ENCODE results near the gene GPC3.

GPC3 gene

GRCh38 chrX:133836561-133836960 is 148.8 kb downstream of the GPC3 start:
- DNase-seq (ENCODE audit: low read depth, low spot score): no peak
- Histone ChIP-seq H3K9me3 (ENCODE audit: insufficient read depth, low read length) (no peaks in the 10 kb centered on the region), H3K4me3 (ENCODE audit: insufficient read length, low read depth) (no peak overlapping the region), H3K36me3 (ENCODE audit: insufficient read depth, insufficient read length, low read length) (no peaks in the 10 kb centered on the region), H3K4me1 (ENCODE audit: insufficient read depth, insufficient read length) (no peaks in the 10 kb centered on the region), H3K9ac (ENCODE audit: insufficient read length, low read depth) (no peak overlapping the region), H3K27me3 (ENCODE audit: insufficient read depth, insufficient read length) (no peaks in the 10 kb centered on the region)
- TF ChIP-seq YY1 (IDR thresholded peaks at IDR 0.05; ENCODE audit: insufficient read depth, insufficient read length): no peak
- TF ChIP-seq SUZ12 (IDR thresholded peaks at IDR 0.05; ENCODE audit: extremely low read depth, insufficient read depth, insufficient read length): no peak
- TF ChIP-seq ZNF274 (IDR thresholded peaks at IDR 0.05; ENCODE audit: low read depth, low read length): no peak

GRCh38 chrX:133834771-133835170 is 150.6 kb downstream of the GPC3 start:
- Histone ChIP-seq H3K9me3 (ENCODE audit: insufficient read depth, low read length) (no peaks in the 10 kb centered on the region), H3K4me3 (ENCODE audit: insufficient read length, low read depth) (no peak overlapping the region), H3K9ac (ENCODE audit: insufficient read length, low read depth) (no peak overlapping the region), H3K4me1 (ENCODE audit: insufficient read depth, insufficient read length) (no peaks in the 10 kb centered on the region), H3K36me3 (ENCODE audit: insufficient read depth, insufficient read length, low read length) (no peaks in the 10 kb centered on the region), H3K27me3 (ENCODE audit: insufficient read depth, insufficient read length) (no peaks in the 10 kb centered on the region)
- no peak for DNase-seq (ENCODE audit: low read depth, low spot score)
- TF ChIP-seq YY1 (IDR thresholded peaks at IDR 0.05; ENCODE audit: insufficient read depth, insufficient read length): no peak
- TF ChIP-seq ZNF274 (IDR thresholded peaks at IDR 0.05; ENCODE audit: low read depth, low read length): no peak

DNA sequence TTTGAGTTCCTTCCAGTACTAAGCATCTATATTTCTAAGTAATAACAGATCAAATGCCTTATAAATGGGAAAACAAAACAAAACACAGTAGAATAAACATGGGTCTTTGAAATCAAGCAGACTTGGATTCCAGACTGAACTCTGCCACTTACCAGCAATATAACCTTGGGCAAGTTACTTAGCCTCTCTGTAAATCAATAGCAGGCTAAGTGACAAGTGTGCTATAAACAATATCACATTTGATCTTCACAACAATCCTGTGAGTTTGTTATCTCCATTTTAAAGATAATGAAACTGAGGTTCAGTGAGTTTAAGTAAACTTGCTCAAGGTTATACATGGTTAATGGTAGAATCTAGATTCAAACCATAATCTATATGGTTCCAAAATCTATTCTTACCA is 165.8 kb downstream of the GPC3 start:
- no peak overlapping the region for H3K4me3 ChIP-seq (ENCODE audit: insufficient read length, low read depth)
- no peaks in the 10 kb centered on the region for H3K36me3 ChIP-seq (ENCODE audit: insufficient read depth, insufficient read length, low read length)
- TF ChIP-seq ZNF274 (IDR thresholded peaks at IDR 0.05; ENCODE audit: low read depth, low read length) (no peak), SUZ12 (IDR thresholded peaks at IDR 0.05; ENCODE audit: extremely low read depth, insufficient read depth, insufficient read length) (no peak), YY1 (IDR thresholded peaks at IDR 0.05; ENCODE audit: insufficient read depth, insufficient read length) (no peak)
- DNase-seq (ENCODE audit: low read depth, low spot score): no peak
- no peaks in the 10 kb centered on the region for H3K4me1 ChIP-seq (ENCODE audit: insufficient read depth, insufficient read length)
- H3K27me3 ChIP-seq (ENCODE audit: insufficient read depth, insufficient read length): no peaks in the 10 kb centered on the region
- H3K9ac ChIP-seq (ENCODE audit: insufficient read length, low read depth): no peak overlapping the region
- no peaks in the 10 kb centered on the region for H3K9me3 ChIP-seq (ENCODE audit: insufficient read depth, low read length)

DNA sequence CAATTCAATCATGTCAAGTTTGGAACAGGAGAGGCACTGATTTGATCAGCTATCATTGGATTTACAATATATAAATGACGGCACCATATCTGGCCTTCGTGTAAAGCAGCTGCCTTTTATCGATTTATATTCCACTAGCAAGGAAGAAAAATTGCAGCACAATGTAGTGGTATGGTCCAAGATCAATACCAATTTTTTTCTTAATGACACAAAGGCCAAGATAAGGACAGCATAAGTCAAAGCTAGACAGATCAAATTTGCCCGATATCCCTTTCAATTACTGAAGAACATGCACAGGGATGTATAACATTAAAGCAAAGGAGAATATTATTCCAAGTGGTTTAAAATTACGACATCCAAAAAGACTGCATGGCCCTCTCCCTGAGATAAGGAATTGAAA is 167.4 kb downstream of the GPC3 start:
- Histone ChIP-seq H3K36me3 (ENCODE audit: insufficient read depth, insufficient read length, low read length) (no peaks in the 10 kb centered on the region), H3K4me3 (ENCODE audit: insufficient read length, low read depth) (no peak overlapping the region), H3K27me3 (ENCODE audit: insufficient read depth, insufficient read length) (no peaks in the 10 kb centered on the region), H3K4me1 (ENCODE audit: insufficient read depth, insufficient read length) (no peaks in the 10 kb centered on the region), H3K9me3 (ENCODE audit: insufficient read depth, low read length) (no peaks in the 10 kb centered on the region), H3K9ac (ENCODE audit: insufficient read length, low read depth) (no peak overlapping the region)
- DNase-seq (ENCODE audit: low read depth, low spot score): no peak
- TF ChIP-seq YY1 (IDR thresholded peaks at IDR 0.05; ENCODE audit: insufficient read depth, insufficient read length): no peak
- no peak for TF ChIP-seq SUZ12 (IDR thresholded peaks at IDR 0.05; ENCODE audit: extremely low read depth, insufficient read depth, insufficient read length)
- TF ChIP-seq ZNF274 (IDR thresholded peaks at IDR 0.05; ENCODE audit: low read depth, low read length): no peak

- no peaks in the 10 kb centered on the region for H3K4me1 ChIP-seq (ENCODE audit: insufficient read depth, insufficient read length)
- TF ChIP-seq ZNF274 (IDR thresholded peaks at IDR 0.05; ENCODE audit: low read depth, low read length) (no peak), YY1 (IDR thresholded peaks at IDR 0.05; ENCODE audit: insufficient read depth, insufficient read length) (no peak), SUZ12 (IDR thresholded peaks at IDR 0.05; ENCODE audit: extremely low read depth, insufficient read depth, insufficient read length) (no peak)
- H3K9me3 ChIP-seq (ENCODE audit: insufficient read depth, low read length): no peaks in the 10 kb centered on the region
- no peak overlapping the region for H3K4me3 ChIP-seq (ENCODE audit: insufficient read length, low read depth)
- no peak for DNase-seq (ENCODE audit: low read depth, low spot score)
- H3K9ac ChIP-seq (ENCODE audit: insufficient read length, low read depth): no peak overlapping the region
- no peaks in the 10 kb centered on the region for H3K36me3 ChIP-seq (ENCODE audit: insufficient read depth, insufficient read length, low read length)
- no peaks in the 10 kb centered on the region for H3K27me3 ChIP-seq (ENCODE audit: insufficient read depth, insufficient read length)
These were observed 169.9 kb downstream of the GPC3 start for GRCh38 chrX:133815496-133815895.

DNA sequence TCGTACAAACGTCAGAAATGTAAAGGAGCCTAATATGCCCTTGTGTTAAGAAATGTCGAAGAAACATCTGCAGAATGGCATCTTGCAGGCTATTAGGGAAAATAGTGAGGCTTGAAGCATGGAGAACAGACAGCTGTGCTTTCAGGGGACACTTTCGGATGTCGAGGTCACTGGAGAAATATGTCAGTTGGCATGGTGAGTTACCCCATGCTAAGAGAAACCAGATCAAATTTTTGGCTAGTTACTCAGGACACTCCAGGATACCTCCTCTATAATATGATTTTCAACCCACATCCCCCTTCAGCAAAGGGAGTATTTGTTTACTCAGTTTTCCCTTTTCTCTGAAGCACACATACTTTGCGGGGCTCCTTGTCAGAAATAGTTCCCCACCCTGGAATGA is 171.4 kb downstream of the GPC3 start:
- no peak overlapping the region for H3K4me3 ChIP-seq (ENCODE audit: insufficient read length, low read depth)
- H3K9ac ChIP-seq (ENCODE audit: insufficient read length, low read depth): no peak overlapping the region
- no peaks in the 10 kb centered on the region for H3K9me3 ChIP-seq (ENCODE audit: insufficient read depth, low read length)
- H3K4me1 ChIP-seq (ENCODE audit: insufficient read depth, insufficient read length): no peaks in the 10 kb centered on the region
- H3K27me3 ChIP-seq (ENCODE audit: insufficient read depth, insufficient read length): no peaks in the 10 kb centered on the region
- no peak for DNase-seq (ENCODE audit: low read depth, low spot score)
- H3K36me3 ChIP-seq (ENCODE audit: insufficient read depth, insufficient read length, low read length): no peaks in the 10 kb centered on the region
- TF ChIP-seq YY1 (IDR thresholded peaks at IDR 0.05; ENCODE audit: insufficient read depth, insufficient read length) (no peak), SUZ12 (IDR thresholded peaks at IDR 0.05; ENCODE audit: extremely low read depth, insufficient read depth, insufficient read length) (no peak)

GRCh38 chrX:133812402-133812801 is 173.0 kb downstream of the GPC3 start:
- H3K9ac ChIP-seq (ENCODE audit: insufficient read length, low read depth): no peak overlapping the region
- DNase-seq (ENCODE audit: low read depth, low spot score): no peak
- no peak overlapping the region for H3K4me3 ChIP-seq (ENCODE audit: insufficient read length, low read depth)
- H3K36me3 ChIP-seq (ENCODE audit: insufficient read depth, insufficient read length, low read length): no peaks in the 10 kb centered on the region
- no peaks in the 10 kb centered on the region for H3K27me3 ChIP-seq (ENCODE audit: insufficient read depth, insufficient read length)
- TF ChIP-seq SUZ12 (IDR thresholded peaks at IDR 0.05; ENCODE audit: extremely low read depth, insufficient read depth, insufficient read length) (no peak), YY1 (IDR thresholded peaks at IDR 0.05; ENCODE audit: insufficient read depth, insufficient read length) (no peak)
- no peaks in the 10 kb centered on the region for H3K4me1 ChIP-seq (ENCODE audit: insufficient read depth, insufficient read length)
- H3K9me3 ChIP-seq (ENCODE audit: insufficient read depth, low read length): no peaks in the 10 kb centered on the region

GRCh38 chrX:133810925-133811324 is 174.5 kb downstream of the GPC3 start:
- H3K27me3 ChIP-seq (ENCODE audit: insufficient read depth, insufficient read length): no peaks in the 10 kb centered on the region
- TF ChIP-seq SUZ12 (IDR thresholded peaks at IDR 0.05; ENCODE audit: extremely low read depth, insufficient read depth, insufficient read length) (no peak), YY1 (IDR thresholded peaks at IDR 0.05; ENCODE audit: insufficient read depth, insufficient read length) (no peak), ZNF274 (IDR thresholded peaks at IDR 0.05; ENCODE audit: low read depth, low read length) (no peak)
- H3K9ac ChIP-seq (ENCODE audit: insufficient read length, low read depth): no peak overlapping the region
- no peaks in the 10 kb centered on the region for H3K36me3 ChIP-seq (ENCODE audit: insufficient read depth, insufficient read length, low read length)
- no peak for DNase-seq (ENCODE audit: low read depth, low spot score)
- H3K4me3 ChIP-seq (ENCODE audit: insufficient read length, low read depth): no peak overlapping the region
- H3K4me1 ChIP-seq (ENCODE audit: insufficient read depth, insufficient read length): no peaks in the 10 kb centered on the region
- no peaks in the 10 kb centered on the region for H3K9me3 ChIP-seq (ENCODE audit: insufficient read depth, low read length)
